Gastroesophageal sphincter (tissue), 4 donors: ENCODE measurements around the gene KCNAB1. TPM values are rescaled to one million over a fixed set of nuclear protein-coding genes. Genes with fewer than 3 reads are reported as not detected.

Experiments used
- ATAC-seq: fragments of 150-250 bp; one replicate; pipeline ENCODE4 v1.9.1; 2016; ENCODE audit warnings: mild to moderate bottlenecking, moderate library complexity
- H3K27ac ChIP-seq, 4 donors: fragments of 200-600 bp; sonication (generic) in 3 of 4; 1 replicate in 3 of 4; 2 replicates in 1 of 4; pipeline ENCODE4 v1.5.1; 2016 to 2019
- H3K27me3 ChIP-seq: fragments of 200-600 bp; sonication (generic); one replicate; pipeline ENCODE4 v1.5.1; 2019
- H3K36me3 ChIP-seq, 2 donors: fragments of 200-600 bp; sonication (generic); one replicate each; pipeline ENCODE4 v1.5.1; 2019; ENCODE audit warnings: control low read depth in 1 of 2
- H3K4me1 ChIP-seq, 3 donors: fragments of 200-600 bp; sonication (generic); 1 replicate in 2 of 3; 2 replicates in 1 of 3; pipeline ENCODE4 v1.5.1; 2016 to 2019; ENCODE audit warnings: control low read depth in 2 of 3
- H3K4me3 ChIP-seq, 2 donors: fragments of 200-600 bp; sonication (generic); one replicate each; pipeline ENCODE4 v1.5.1; 2019; ENCODE audit warnings: mild to moderate bottlenecking in 1 of 2, moderate library complexity in 1 of 2
- H3K9me3 ChIP-seq, 3 donors: fragments of 200-600 bp; sonication (generic); one replicate each; pipeline ENCODE4 v1.5.1; 2017 to 2019; ENCODE audit warnings: control low read depth in 2 of 3
- CTCF ChIP-seq, 4 experiments: fragments of 200-600 bp in 2 of 4; fragments of 450-650 bp in 2 of 4; sonication (generic) in 1 of 4; IDR thresholded peaks; one replicate each; pipeline ENCODE4 v1.5.1; 2017 to 2019; ENCODE audit warnings: antibody characterized with exemption in 4 of 4, mild to moderate bottlenecking in 2 of 4, moderate library complexity in 2 of 4
- EP300 ChIP-seq: sonication (generic); formaldehyde crosslinking; IDR thresholded peaks from one replicate; pipeline ENCODE4 v1.6.1; 2017; ENCODE audit warnings: antibody characterized with exemption, mild to moderate bottlenecking
- POLR2A ChIP-seq, 2 donors: fragments of 450-650 bp; IDR thresholded peaks; one replicate each; pipeline ENCODE4 v1.6.1; 2017; ENCODE audit warnings: antibody characterized with exemption in 2 of 2, mild to moderate bottlenecking in 2 of 2, moderate library complexity in 1 of 2
- POLR2AphosphoS5 ChIP-seq: sonication (generic); formaldehyde crosslinking; IDR thresholded peaks from one replicate; pipeline ENCODE4 v1.6.1; 2017; ENCODE audit warnings: antibody characterized with exemption
- WGBS, 2 donors: methylation state at CpG; one replicate each; pipeline ENCODE4 v1.1.5; 2018; ENCODE audit warnings: low coverage in 1 of 2; 5-methylcytosine and 5-hydroxymethylcytosine counted together
- total RNA-seq, 4 donors: library from RNA; depleted of rRNA; stranded (reverse); fragments of >200 nt; gene quantifications; one replicate each; pipeline ENCODE4 v1.1.0, GENCODE V29; 2016

The KCNAB1 gene
- total RNA-seq, 4 donors from 2014 or later, result 0.31 to 6.3 (median 1.9) TPM

GRCh38 chr3:156587760-156588069, 467.3 kb downstream of the KCNAB1 start:
- Histone ChIP-seq H3K9me3 (no peaks in the 10 kb centered on the region), H3K4me3 (no peak overlapping the region), H3K27me3 (no peaks in the 10 kb centered on the region), H3K36me3 (no peaks in the 10 kb centered on the region), H3K4me1 (no peaks in the 10 kb centered on the region), H3K27ac (no peak overlapping the region)
- ATAC-seq, result no peak
- WGBS, 2 donors, result 86 to 90% methylated on average over 1 of the region's 1 CpG
- TF ChIP-seq POLR2AphosphoS5 (no peak), POLR2A (IDR thresholded peaks at IDR 0.05) (no peak), CTCF (IDR thresholded peaks at IDR 0.05) (no peak), EP300 (no peak)

Other genes starting within 250 kb of the KCNAB1 start
- 10 to 100 TPM; 26.8 to 48.8 (median 29.9) TPM for gene GMPS, start 249.9 kb upstream of the KCNAB1 start, total RNA-seq